Liver (tissue), 9 donors: ENCODE measurements around the gene FGD5. TPM values are rescaled to one million over a fixed set of nuclear protein-coding genes. Genes with fewer than 3 reads are reported as not detected.

Experiments used
- DNase-seq: peaks from one replicate; pipeline ENCODE4 v3.0.0-alpha.2; 2017; ENCODE audit warnings: low spot score
- H3K27ac ChIP-seq, 2 donors: one replicate each; pipeline ENCODE4 v1.7.0; 2013; ENCODE audit warnings: inconsistent platforms in 2 of 2, low read length in 2 of 2, control low read depth in 1 of 2, low read depth in 1 of 2, mild to moderate bottlenecking in 1 of 2
- H3K27me3 ChIP-seq, 4 donors: one replicate each; pipeline versions ENCODE4 v1.6.1 to v1.7.0; 2013; ENCODE audit warnings: low read length in 3 of 4, inconsistent platforms in 1 of 4, mild to moderate bottlenecking in 1 of 4, moderate library complexity in 1 of 4; ENCODE audit not compliant: control insufficient read depth in 4 of 4, insufficient read depth in 4 of 4
- H3K36me3 ChIP-seq, 4 donors: one replicate each; pipeline versions ENCODE4 v1.6.1 to v1.7.0; 2013; ENCODE audit warnings: low read length in 3 of 4, mild to moderate bottlenecking in 3 of 4, low read depth in 1 of 4, moderate library complexity in 1 of 4; ENCODE audit not compliant: control insufficient read depth in 4 of 4, insufficient read depth in 3 of 4
- H3K4me1 ChIP-seq, 4 donors: one replicate each; pipeline versions ENCODE4 v1.6.1 to v1.7.0; 2013; ENCODE audit warnings: low read length in 3 of 4, mild to moderate bottlenecking in 3 of 4, moderate library complexity in 1 of 4; ENCODE audit not compliant: control insufficient read depth in 4 of 4, insufficient read depth in 4 of 4
- H3K4me3 ChIP-seq, 3 donors: one replicate each; pipeline versions ENCODE4 v1.6.1 to v1.7.0; 2013; ENCODE audit warnings: low read length in 3 of 3, control low read depth in 1 of 3, low read depth in 1 of 3, mild to moderate bottlenecking in 1 of 3
- H3K9ac ChIP-seq, 2 donors: one replicate each; pipeline ENCODE4 v1.7.0; 2013; ENCODE audit warnings: low read length in 2 of 2, mild to moderate bottlenecking in 2 of 2, moderate library complexity in 2 of 2, control low read depth in 1 of 2, low read depth in 1 of 2
- H3K9me3 ChIP-seq, 4 donors: one replicate each; pipeline versions ENCODE4 v1.6.1 to v1.7.0; 2013; ENCODE audit warnings: low read length in 3 of 4; ENCODE audit not compliant: control insufficient read depth in 4 of 4
- EGR1 ChIP-seq, 2 donors: IDR thresholded peaks; 2 replicates each; pipeline ENCODE4 v1.6.1; 2016 to 2018; ENCODE audit warnings: antibody characterized with exemption in 2 of 2, low read depth in 2 of 2
- FOXA1 ChIP-seq: IDR thresholded peaks from 2 replicates; pipeline ENCODE4 v1.6.1; 2016; ENCODE audit warnings: antibody characterized with exemption
- FOXA2 ChIP-seq: IDR thresholded peaks from 2 replicates; pipeline ENCODE4 v1.6.1; 2016; ENCODE audit warnings: antibody characterized with exemption
- GABPA ChIP-seq, 2 donors: IDR thresholded peaks in 1 of 2; conservative IDR thresholded peaks in 1 of 2; 2 replicates each; pipeline ENCODE4 v1.6.1; 2016; ENCODE audit warnings: antibody characterized with exemption in 2 of 2, mild to moderate bottlenecking in 1 of 2, moderate library complexity in 1 of 2
- HNF4A ChIP-seq, 2 donors: conservative IDR thresholded peaks; 2 replicates each; pipeline ENCODE4 v1.6.1; 2016; ENCODE audit warnings: antibody characterized with exemption in 2 of 2, mild to moderate bottlenecking in 2 of 2
- HNF4G ChIP-seq: IDR thresholded peaks from 2 replicates; pipeline ENCODE4 v1.6.1; 2016; ENCODE audit warnings: antibody characterized with exemption
- JUND ChIP-seq, 2 donors: IDR thresholded peaks; 2 replicates each; pipeline ENCODE4 v1.6.1; 2016; ENCODE audit warnings: antibody characterized with exemption in 2 of 2
- RAD21 ChIP-seq, 2 donors: IDR thresholded peaks; 2 replicates each; pipeline ENCODE4 v1.6.1; 2016; ENCODE audit warnings: antibody characterized with exemption in 2 of 2, mild to moderate bottlenecking in 2 of 2
- RXRA ChIP-seq, 2 donors: IDR thresholded peaks; 2 replicates each; pipeline ENCODE4 v1.6.1; 2017 to 2018; ENCODE audit warnings: antibody characterized with exemption in 2 of 2, mild to moderate bottlenecking in 1 of 2
- SP1 ChIP-seq: IDR thresholded peaks from 2 replicates; pipeline ENCODE4 v1.6.1; 2018; ENCODE audit warnings: antibody characterized with exemption, mild to moderate bottlenecking
- TAF1 ChIP-seq: conservative IDR thresholded peaks from 2 replicates; pipeline ENCODE4 v1.6.1; 2016; ENCODE audit warnings: antibody characterized with exemption, mild to moderate bottlenecking
- YY1 ChIP-seq: IDR thresholded peaks from 2 replicates; pipeline ENCODE4 v1.6.1; 2016; ENCODE audit warnings: antibody characterized with exemption, mild to moderate bottlenecking
- WGBS: extraction: QIAGEN DNeasy Blood & Tissue Kit; methylation state at CpG from one replicate; pipeline ENCODE4 v1.1.7; 2013; 5-methylcytosine and 5-hydroxymethylcytosine counted together
- polyA plus RNA-seq, 2 donors: library from polyadenylated mRNA; stranded (reverse) in 1 of 2; unstranded in 1 of 2; fragments of 200-250 nt in 1 of 2; fragments of >200 nt in 1 of 2; fragmentation: Nextera tagmentation in 1 of 2; extraction: Ambion mirVana in 1 of 2; gene quantifications; one replicate each; pipeline versions ENCODE4 v1.2.1 to v1.2.3, GENCODE V29; 2013 to 2015
- total RNA-seq, 2 donors: library from RNA; depleted of rRNA; stranded (reverse); fragments of >200 nt; gene quantifications; one replicate each; pipeline ENCODE4 v1.2.3, GENCODE V29; 2014
- TF ChIP-seq, protein P1 (sequence below): fragments of 150-350 bp; IDR thresholded peaks from 2 replicates; pipeline ENCODE4 v1.5.1; 2017; ENCODE audit warnings: improper control_type of control experiment, low read depth, low read length; ENCODE audit not compliant: missing input control
- TF ChIP-seq, protein P2 (sequence below): IDR thresholded peaks from 2 replicates; pipeline ENCODE4 v1.6.1; 2016; ENCODE audit warnings: antibody characterized with exemption, mild to moderate bottlenecking
- TF ChIP-seq, protein P3 (sequence below): IDR thresholded peaks from 2 replicates; pipeline ENCODE4 v1.6.1; 2016; ENCODE audit warnings: antibody characterized with exemption
- TF ChIP-seq, protein P4 (sequence below): IDR thresholded peaks from 2 replicates; pipeline ENCODE4 v1.6.1; 2016; ENCODE audit warnings: antibody characterized with exemption
- TF ChIP-seq, protein P5 (sequence below): IDR thresholded peaks from 2 replicates; pipeline ENCODE4 v1.6.1; 2016; ENCODE audit warnings: antibody characterized with exemption
- donor health status: healthy.
- donor health status: healthy.
- donor health status: healthy.
- donor health status: healthy.
- donor health status: healthy.

FGD5 gene
- total and polyA plus RNA-seq, 4 donors, result 2.0 to 6.3 (median 3.1) TPM

DNA sequence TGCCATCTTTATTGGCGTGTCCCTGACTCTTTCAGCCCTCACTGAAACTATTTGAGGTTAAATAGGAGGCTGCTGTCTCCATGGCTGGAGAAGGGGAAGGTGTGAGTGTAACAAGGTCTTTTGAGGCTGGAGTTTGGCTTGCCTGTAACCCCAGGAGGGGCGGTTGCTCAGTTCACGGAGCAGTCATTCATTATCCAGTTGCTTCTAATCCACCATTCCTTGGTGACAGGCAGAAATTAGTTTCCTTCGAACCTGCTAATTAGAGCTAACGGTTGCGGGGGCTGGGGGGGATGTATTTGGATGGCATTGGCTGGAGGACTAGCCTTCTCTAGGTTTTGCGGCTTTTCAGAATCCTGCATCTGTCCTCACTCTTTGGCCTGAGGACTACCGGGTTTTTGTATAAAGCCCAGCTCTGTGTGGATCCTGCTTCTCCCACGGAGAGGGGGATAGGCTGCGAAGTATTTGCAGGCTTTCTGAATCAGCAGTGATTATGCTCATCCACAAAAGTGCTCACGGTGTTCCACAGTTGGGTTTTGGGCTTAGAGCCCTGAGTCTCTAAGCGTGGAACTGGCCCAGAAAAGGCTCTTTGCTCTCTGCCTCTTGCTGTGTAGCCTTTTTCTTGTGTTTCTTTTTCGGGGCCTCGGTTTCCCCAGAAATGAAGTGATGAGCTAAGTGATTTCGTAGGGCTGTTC lies 18.6 kb downstream of the FGD5 start:
- Histone ChIP-seq H3K36me3 (no peaks in the 10 kb centered on the region), H3K9ac (no peak overlapping the region), H3K27ac (no peak overlapping the region), H3K4me1 (peaks cover 0 to 5% (median 2%) of the 10 kb centered on the region in 4 donors), H3K4me3 (no peak overlapping the region), H3K9me3 (no peaks in the 10 kb centered on the region), H3K27me3 (no peaks in the 10 kb centered on the region)
- DNase-seq, result no peak
- TF ChIP-seq HNF4G (no peak), FOXA2 (no peak), YY1 (no peak), JUND (IDR thresholded peaks at IDR 0.05) (no peak), TAF1 (no peak), SP1 (no peak), RAD21 (IDR thresholded peaks at IDR 0.05) (no peak), GABPA (IDR thresholded peaks at IDR 0.05 in 1 of 2, conservative IDR thresholded peaks at IDR 0.05 in 1 of 2) (no peak), FOXA1 (no peak), RXRA (IDR thresholded peaks at IDR 0.05) (no peak), EGR1 (IDR thresholded peaks at IDR 0.05; ENCODE audit: low read depth in 2 of 2) (no peak), HNF4A (conservative IDR thresholded peaks at IDR 0.05) (no peak)
- TF ChIP-seq, protein P1, sequence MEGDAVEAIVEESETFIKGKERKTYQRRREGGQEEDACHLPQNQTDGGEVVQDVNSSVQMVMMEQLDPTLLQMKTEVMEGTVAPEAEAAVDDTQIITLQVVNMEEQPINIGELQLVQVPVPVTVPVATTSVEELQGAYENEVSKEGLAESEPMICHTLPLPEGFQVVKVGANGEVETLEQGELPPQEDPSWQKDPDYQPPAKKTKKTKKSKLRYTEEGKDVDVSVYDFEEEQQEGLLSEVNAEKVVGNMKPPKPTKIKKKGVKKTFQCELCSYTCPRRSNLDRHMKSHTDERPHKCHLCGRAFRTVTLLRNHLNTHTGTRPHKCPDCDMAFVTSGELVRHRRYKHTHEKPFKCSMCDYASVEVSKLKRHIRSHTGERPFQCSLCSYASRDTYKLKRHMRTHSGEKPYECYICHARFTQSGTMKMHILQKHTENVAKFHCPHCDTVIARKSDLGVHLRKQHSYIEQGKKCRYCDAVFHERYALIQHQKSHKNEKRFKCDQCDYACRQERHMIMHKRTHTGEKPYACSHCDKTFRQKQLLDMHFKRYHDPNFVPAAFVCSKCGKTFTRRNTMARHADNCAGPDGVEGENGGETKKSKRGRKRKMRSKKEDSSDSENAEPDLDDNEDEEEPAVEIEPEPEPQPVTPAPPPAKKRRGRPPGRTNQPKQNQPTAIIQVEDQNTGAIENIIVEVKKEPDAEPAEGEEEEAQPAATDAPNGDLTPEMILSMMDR, result no peak
- TF ChIP-seq, protein P2, sequence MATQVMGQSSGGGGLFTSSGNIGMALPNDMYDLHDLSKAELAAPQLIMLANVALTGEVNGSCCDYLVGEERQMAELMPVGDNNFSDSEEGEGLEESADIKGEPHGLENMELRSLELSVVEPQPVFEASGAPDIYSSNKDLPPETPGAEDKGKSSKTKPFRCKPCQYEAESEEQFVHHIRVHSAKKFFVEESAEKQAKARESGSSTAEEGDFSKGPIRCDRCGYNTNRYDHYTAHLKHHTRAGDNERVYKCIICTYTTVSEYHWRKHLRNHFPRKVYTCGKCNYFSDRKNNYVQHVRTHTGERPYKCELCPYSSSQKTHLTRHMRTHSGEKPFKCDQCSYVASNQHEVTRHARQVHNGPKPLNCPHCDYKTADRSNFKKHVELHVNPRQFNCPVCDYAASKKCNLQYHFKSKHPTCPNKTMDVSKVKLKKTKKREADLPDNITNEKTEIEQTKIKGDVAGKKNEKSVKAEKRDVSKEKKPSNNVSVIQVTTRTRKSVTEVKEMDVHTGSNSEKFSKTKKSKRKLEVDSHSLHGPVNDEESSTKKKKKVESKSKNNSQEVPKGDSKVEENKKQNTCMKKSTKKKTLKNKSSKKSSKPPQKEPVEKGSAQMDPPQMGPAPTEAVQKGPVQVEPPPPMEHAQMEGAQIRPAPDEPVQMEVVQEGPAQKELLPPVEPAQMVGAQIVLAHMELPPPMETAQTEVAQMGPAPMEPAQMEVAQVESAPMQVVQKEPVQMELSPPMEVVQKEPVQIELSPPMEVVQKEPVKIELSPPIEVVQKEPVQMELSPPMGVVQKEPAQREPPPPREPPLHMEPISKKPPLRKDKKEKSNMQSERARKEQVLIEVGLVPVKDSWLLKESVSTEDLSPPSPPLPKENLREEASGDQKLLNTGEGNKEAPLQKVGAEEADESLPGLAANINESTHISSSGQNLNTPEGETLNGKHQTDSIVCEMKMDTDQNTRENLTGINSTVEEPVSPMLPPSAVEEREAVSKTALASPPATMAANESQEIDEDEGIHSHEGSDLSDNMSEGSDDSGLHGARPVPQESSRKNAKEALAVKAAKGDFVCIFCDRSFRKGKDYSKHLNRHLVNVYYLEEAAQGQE, result no peak
- TF ChIP-seq, protein P3, sequence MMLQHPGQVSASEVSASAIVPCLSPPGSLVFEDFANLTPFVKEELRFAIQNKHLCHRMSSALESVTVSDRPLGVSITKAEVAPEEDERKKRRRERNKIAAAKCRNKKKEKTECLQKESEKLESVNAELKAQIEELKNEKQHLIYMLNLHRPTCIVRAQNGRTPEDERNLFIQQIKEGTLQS, result no peak
- TF ChIP-seq, protein P4, sequence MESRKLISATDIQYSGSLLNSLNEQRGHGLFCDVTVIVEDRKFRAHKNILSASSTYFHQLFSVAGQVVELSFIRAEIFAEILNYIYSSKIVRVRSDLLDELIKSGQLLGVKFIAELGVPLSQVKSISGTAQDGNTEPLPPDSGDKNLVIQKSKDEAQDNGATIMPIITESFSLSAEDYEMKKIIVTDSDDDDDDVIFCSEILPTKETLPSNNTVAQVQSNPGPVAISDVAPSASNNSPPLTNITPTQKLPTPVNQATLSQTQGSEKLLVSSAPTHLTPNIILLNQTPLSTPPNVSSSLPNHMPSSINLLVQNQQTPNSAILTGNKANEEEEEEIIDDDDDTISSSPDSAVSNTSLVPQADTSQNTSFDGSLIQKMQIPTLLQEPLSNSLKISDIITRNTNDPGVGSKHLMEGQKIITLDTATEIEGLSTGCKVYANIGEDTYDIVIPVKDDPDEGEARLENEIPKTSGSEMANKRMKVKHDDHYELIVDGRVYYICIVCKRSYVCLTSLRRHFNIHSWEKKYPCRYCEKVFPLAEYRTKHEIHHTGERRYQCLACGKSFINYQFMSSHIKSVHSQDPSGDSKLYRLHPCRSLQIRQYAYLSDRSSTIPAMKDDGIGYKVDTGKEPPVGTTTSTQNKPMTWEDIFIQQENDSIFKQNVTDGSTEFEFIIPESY, result no peak
- TF ChIP-seq, protein P5, sequence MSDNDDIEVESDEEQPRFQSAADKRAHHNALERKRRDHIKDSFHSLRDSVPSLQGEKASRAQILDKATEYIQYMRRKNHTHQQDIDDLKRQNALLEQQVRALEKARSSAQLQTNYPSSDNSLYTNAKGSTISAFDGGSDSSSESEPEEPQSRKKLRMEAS, result no peak
- 84% methylated on average over 15 of the region's 15 CpGs for WGBS
